Measurements from ENCODE around the gene ASB18.

Gene ASB18

GRCh38 chr2:236265675-236266074, 1.5 kb upstream of the ASB18 start:
- no peak for TF ChIP-seq CTCF (conservative IDR thresholded peaks at IDR 0.05; ENCODE audit: control insufficient read depth, insufficient read depth, low read depth, low read length)
- no peak overlapping the region for H3K4me3 ChIP-seq (ENCODE audit: control insufficient read depth, low read depth, low read length)
- no peak for DNase-seq (ENCODE audit: low read depth)

- no peak for TF ChIP-seq CTCF (conservative IDR thresholded peaks at IDR 0.05; ENCODE audit: control insufficient read depth, insufficient read depth, low read depth, low read length)
- no peak for DNase-seq (ENCODE audit: low read depth)
- H3K4me3 ChIP-seq (ENCODE audit: control insufficient read depth, low read depth, low read length), result no peak overlapping the region
These were observed 2.0 kb downstream of the ASB18 start for GRCh38 chr2:236262238-236262637.

GRCh38 chr2:236261452-236261851, 2.8 kb downstream of the ASB18 start:
- no peak for TF ChIP-seq CTCF (conservative IDR thresholded peaks at IDR 0.05; ENCODE audit: control insufficient read depth, insufficient read depth, low read depth, low read length)
- no peak for DNase-seq (ENCODE audit: low read depth)
- H3K4me3 ChIP-seq (ENCODE audit: control insufficient read depth, low read depth, low read length), result no peak overlapping the region

- TF ChIP-seq CTCF (conservative IDR thresholded peaks at IDR 0.05; ENCODE audit: control insufficient read depth, insufficient read depth, low read depth, low read length), result no peak
- no peak overlapping the region for H3K4me3 ChIP-seq (ENCODE audit: control insufficient read depth, low read depth, low read length)
- no peak for DNase-seq (ENCODE audit: low read depth)
These were observed 4.8 kb downstream of the ASB18 start for GRCh38 chr2:236259371-236259770.

- no peak for DNase-seq (ENCODE audit: low read depth)
These were observed 6.6 kb downstream of the ASB18 start for GRCh38 chr2:236257575-236257974.

GRCh38 chr2:236257136-236257535, 7.1 kb downstream of the ASB18 start:
- no peak for DNase-seq (ENCODE audit: low read depth)
- TF ChIP-seq CTCF (conservative IDR thresholded peaks at IDR 0.05; ENCODE audit: control insufficient read depth, insufficient read depth, low read depth, low read length), result no peak
- H3K4me3 ChIP-seq (ENCODE audit: control insufficient read depth, low read depth, low read length), result no peak overlapping the region

More at GRCh38 chr2:236257575-236257974, 6.6 kb downstream of the ASB18 start:
- no peak overlapping the region for H3K4me3 ChIP-seq (ENCODE audit: control insufficient read depth, low read depth, low read length)
- TF ChIP-seq CTCF (conservative IDR thresholded peaks at IDR 0.05; ENCODE audit: control insufficient read depth, insufficient read depth, low read depth, low read length), result no peak

GRCh38 chr2:236256366-236256985, 7.7 kb downstream of the ASB18 start:
- no peak for TF ChIP-seq CTCF (conservative IDR thresholded peaks at IDR 0.05; ENCODE audit: control insufficient read depth, insufficient read depth, low read depth, low read length)
- no peak overlapping the region for H3K4me3 ChIP-seq (ENCODE audit: control insufficient read depth, low read depth, low read length)
- no peak for DNase-seq (ENCODE audit: low read depth)

All from fibroblast of mammary gland (primary cell).